Left cardiac atrium (tissue), 4 donors: ENCODE results near the gene CORO6. TPM values are rescaled to one million over a fixed set of nuclear protein-coding genes. Genes with fewer than 3 reads are reported as not detected.

Source experiments
- ATAC-seq, 2 donors: fragments of 200-7000 bp; cut with Tn5 transposase; one replicate each; pipeline ENCODE4 v1.9.1; 2020; ENCODE audit warnings: mild to moderate bottlenecking in 2 of 2, moderate library complexity in 2 of 2
- DNase-seq: peaks from one replicate; pipeline ENCODE4 v3.0.0-alpha.2; 2020
- intact Hi-C, 2 donors: fragments of 100-400 bp; cut with DNase I; formaldehyde crosslinking; loops; one replicate each; pipeline versions ENCODE4 v1.14.1 to v1.15.1; 2022 to 2023
- total RNA-seq, 2 donors: library from RNA; stranded (reverse); fragmentation: NEBNext Ultra II Directional; extraction: Animal tissue kit (Norgen Biotek cat#: 25700); gene quantifications; one replicate each; pipeline ENCODE4 v1.2.1, GENCODE V29; 2021
- donor health status: DM: no; HTN: yes; CAD: no.
- donor health status: DM: no; HTN: yes; CAD: no; lungs with severe emphysema.
- donor health status: DM: yes; HTN: yes; CAD: no.
- donor health status: Dilated cardiomyopathy.

The CORO6 gene
- total RNA-seq, 2 donors from 2014 or later: 67.0 to 82.1 TPM

DNA sequence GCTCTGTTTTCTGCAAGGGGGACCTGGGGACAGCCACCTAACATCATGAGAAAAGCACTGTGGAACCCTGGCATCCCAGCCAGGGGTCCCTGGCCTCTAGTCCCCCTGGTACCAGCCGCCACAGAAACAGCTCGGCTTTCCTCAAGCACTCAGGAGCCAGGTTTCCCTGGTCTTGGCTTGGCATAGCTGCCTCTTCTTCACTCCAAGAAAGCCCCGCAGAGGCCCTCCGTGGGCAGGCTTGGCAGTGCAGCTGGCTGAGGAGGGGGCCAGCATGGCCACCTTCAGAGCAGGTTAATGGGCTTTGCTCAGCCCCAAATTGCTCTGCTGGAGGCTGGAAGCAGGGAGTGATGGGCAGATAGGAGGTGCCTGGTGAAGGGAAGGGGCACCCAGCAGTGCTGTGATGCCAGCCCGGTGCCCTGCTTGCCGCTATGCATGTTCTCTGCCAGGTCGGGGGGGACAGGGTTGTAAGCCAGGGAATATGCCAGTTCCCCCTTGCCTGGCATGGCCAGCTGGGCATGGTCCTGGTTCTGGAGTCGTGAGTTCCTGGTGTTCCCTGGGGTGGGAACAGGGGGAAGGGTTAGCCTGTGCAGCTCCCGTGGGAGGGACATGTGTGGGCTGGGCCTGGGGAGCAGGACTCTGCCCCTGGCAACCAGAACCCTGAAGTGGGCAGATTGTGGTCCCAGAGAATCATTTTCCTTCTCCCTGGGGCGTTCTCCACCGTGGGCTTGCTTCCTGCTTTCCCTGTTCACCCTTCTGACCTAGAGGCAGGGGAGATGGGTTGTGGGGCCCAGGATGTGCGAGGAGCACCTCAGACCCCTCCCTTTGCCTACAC is 26.6 kb downstream of the CORO6 start:
- intact Hi-C loops: no loop called here
- DNase-seq (no peak), ATAC-seq (no peak)

DNA sequence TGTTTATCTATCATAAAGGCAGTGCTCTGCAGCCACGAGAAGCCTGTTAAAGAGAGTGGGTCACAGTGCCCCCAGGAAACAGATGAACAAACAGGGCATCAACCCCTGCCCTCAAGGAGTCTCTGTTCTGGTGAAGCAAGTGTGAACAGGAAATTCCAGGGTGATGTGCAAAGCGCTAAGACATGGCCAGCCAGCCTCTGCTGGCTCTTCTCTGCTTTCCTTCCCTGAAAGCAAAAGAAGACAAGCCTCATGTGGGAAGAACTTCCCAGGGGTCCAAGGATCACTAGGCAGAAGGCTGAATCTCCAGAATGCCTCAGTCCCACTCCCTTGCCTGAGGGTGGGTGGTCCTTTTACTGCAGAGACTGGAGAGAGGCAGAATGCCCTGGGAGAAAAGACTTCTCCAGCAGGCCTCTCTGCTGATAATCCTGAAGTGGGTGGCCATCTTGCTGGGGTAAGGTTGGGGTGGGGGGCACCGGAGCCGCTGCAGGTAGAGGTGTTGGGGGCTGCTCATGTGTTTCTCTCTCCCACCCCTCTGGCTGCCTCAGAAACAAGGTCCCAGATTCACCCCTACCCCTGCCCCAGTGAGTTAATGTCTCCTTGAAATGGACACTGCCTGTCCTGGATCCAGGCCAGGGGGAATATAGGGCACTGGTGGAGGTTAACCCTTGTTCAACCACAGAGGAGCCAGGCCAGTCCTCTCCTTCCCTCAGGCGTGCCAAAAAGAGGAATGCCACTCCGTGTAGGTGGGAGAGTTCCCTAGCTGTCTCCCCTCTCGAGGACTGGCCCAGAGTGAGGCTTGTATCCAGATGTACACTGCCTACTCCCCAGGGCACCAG is 27.4 kb downstream of the CORO6 start:
- ATAC-seq (no peak), DNase-seq (no peak)
- intact Hi-C loops: no loop called here

GRCh38 chr17:29594519-29595090 is 28.1 kb downstream of the CORO6 start:
- DNase-seq: no peak
- no peak for ATAC-seq
- intact Hi-C loops: no loop called here

- ATAC-seq (no peak), DNase-seq (peak; percentile 31)
- intact Hi-C loops: no loop called here
Observed at GRCh38 chr17:29593591-29594518, 28.9 kb downstream of the CORO6 start.

- ATAC-seq: peak in 1 of 2 donors; percentile 1
- intact Hi-C loops: no loop called here
- peak; percentile 57 for DNase-seq
Observed at GRCh38 chr17:29592850-29593551, 29.7 kb downstream of the CORO6 start, which contains the start of gene ANKRD13B. ANKRD13B (plus strand) TSS chr17:29593132; CDS start chr17:29593622, 490 bp downstream.

GRCh38 chr17:29591737-29592608 is 30.7 kb downstream of the CORO6 start:
- ATAC-seq (peak; percentile 74 to 76), DNase-seq (peak; percentile 91)
- intact Hi-C loops: no loop called here

GRCh38 chr17:29591146-29591736 is 31.5 kb downstream of the CORO6 start:
- intact Hi-C loops: no loop called here
- ATAC-seq (peak; percentile 0 to 53), DNase-seq (peak; percentile 61)

GRCh38 chr17:29590411-29591145 is 32.1 kb downstream of the CORO6 start:
- intact Hi-C loops: no loop called here
- ATAC-seq: peak in 1 of 2 donors; percentile 5
- DNase-seq: peak; percentile 46

DNA sequence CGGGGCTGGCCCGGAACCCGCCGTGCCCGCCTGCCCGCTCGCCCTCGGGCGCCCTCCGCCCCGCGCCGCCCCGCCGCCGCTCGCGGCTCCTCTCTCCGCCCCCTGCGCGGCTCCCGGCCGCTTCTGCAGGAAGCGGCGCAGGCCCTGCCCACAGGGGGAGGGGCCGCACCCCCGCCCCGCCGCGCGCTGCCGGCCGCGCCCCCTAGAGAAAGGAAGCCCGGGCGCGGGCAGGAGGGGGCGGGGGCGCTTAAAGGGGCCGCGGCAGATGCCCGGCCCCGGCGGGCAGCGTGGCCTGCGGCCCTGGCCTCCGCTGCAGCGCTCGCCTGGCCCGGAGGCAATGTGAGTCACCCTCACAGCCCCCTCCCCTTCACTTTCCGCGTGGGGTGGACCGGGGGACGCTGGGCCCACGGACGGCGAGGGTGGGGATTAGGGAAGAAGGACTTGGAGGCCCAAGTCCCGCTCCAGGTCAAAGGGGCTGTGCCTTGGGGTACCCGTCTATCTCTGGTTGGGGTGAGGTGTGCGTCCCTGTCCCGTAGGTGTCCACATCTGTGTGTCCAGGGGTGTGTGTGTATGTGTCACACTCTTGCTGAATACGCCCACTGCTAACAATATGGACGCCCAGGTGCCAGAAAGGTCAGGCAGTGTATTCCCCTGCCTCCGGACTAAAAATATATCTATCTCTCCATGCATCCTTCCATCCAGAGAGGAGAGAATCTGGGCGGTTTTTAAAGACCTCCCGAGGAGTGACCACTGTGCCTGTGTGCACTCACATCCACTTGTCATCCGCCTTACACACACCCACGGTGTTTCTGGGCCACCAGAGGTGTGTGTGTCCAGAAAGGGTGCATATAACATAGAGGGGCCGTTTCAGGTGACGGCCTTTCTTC is 32.9 kb downstream of the CORO6 start, which contains the start of gene GIT1:
Gene GIT1 (minus strand): TSS at position 125 of the 887 bp plus-strand sequence. CDS start 270 bp downstream, outside the sequence.
- peak; percentile 89 for DNase-seq
- intact Hi-C loops: no loop called here
- ATAC-seq: peak; percentile 69 to 79

DNA sequence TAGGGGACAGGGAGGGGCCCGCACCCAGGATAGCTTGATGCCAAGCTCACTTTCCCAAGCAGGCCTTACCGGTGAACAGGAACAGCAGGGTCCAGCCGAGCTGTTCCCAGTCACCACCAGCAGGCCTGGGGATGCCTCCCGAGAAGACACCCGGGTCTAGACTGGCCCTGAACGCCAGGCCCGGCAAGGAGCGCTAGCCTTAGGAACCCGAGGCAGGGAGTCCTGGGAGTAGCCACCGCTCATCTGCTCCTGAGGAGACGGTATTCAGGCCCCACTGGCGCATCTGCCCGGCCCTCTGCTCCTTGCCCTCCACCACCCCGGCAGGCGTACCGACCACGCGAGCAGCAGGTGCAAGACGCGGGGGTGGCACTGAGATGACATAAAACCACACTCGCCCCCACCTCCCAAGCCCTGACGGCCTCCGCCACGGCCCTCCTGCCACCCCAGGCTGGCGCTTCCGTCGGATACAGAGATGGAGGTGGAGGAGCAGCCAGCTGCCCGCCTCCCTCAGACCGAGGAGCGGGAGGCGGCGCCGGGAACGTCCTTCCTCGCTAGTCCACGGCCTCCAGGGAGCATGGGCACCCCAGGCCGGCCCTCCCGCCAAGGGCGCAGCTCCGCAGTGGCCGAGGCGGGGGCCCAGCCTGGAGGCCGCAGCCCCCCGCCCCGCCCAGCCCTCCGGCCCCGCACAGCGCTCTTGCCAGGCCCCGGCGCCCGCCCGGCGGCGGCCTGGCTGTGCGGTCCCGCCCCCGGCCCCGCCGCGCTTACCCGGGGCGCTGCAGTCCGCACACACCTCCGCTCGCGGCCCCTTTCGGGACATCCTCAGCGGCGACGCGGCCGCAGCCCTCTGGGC is 33.9 kb downstream of the CORO6 start:
- ATAC-seq (peak in 1 of 2 donors; percentile 6), DNase-seq (no peak)
- intact Hi-C loops: no loop called here

DNA sequence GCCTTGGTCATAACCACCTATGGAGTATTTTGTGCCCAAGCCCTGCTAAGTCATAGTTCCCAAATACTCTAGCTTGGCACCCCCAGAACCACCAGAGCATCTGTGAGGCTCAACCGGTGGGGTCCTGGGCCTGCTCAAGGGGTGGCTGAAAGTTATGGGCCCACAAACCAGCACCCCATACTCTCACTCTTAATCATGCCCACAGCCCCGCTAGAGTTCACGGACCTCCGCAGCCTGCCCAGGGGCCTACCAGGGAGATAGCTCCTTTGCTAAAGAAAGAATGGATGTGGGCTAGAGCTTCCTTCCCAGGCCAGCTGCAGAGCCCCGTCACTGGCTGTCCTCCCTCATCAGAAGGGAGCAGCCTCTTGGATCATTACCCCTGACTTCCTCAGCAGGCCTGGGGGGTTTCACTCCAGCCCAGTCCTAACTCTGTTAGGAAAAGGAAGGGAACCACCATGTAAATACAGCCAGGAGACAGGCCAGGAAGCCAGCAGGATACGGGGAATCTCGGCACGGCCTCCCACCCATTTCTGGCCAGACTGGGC is 34.6 kb downstream of the CORO6 start:
- DNase-seq (no peak), ATAC-seq (no peak)
- intact Hi-C loops: no loop called here

DNA sequence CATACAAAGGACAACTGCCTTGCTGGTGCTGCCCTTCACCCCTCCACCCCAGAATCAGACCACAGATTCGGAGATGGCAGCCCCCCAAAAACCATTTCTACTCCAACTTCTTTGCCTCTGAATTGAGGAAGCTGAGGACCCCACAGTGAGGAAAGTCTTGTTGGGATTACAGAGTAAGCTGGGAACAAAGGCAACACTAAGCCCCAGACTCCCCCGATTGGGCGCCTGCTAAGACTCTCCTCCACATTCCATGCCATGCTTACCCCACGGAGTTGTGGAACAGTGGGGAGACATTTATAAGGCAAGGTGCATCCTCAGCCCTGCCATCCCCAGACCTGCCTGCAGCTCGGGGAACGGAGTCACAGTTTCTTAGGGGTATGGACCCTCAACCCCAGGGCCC is 35.1 kb downstream of the CORO6 start:
- DNase-seq (no peak), ATAC-seq (no peak)
- intact Hi-C loops: no loop called here

DNA sequence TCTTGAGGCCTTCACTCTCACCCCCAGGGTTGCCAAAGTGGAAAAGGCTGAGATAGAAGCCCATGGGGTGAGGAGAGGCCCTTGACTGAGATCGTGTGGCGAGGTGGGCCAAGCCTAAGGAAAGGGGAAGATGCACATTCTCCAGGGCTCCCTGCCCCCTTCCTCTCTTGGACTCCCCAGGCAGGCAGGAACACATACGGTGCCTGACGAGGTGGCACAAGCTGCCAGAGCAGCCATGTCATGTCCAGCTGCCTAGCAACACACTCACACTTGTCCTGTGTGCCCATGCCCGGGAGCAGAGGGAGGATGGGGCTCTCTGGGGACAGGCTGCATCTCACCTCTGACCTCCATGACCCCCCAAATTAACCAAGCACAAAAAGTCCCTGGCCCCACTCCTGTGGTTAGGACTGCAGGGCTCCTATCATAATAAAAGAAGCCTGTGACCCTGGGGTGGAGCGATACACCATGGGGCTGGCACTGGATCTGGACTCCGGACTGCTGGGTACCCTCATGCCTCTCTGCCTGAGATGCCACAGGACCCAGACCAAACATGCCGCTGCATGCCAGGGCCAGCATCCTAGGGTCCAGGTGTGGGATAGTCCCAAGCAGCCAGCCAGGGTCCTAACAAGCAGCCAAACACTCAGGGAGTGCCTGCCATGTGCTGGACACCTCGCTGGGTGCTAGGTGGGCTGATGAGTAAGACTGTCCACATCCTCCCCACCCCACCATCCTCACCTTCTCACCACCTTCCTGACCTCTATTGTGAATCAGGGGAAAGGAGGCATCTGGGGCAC is 35.8 kb downstream of the CORO6 start:
- intact Hi-C loops: no loop called here
- ATAC-seq (no peak), DNase-seq (no peak)
